DOHH2 (cell line): Measurements from ENCODE around the gene B3GALT5.
"Not testable (repeated sequence)": the region's sequence is repeated elsewhere in the genome, so short reads cannot be mapped to it uniquely, and the experiment has no call there.

Experiments
- H3F3A ChIP-seq: fragments of 200-600 bp; sonication (generic), shearing (Covaris generic); 2 replicates; pipeline ENCODE4 v1.6.0; 2016; ENCODE audit warnings: antibody characterized with exemption, mild to moderate bottlenecking; ENCODE audit not compliant: control insufficient read depth, insufficient read depth
- H3K27ac ChIP-seq: fragments of 200-600 bp; sonication (generic); 2 replicates; pipeline ENCODE4 v1.5.1; 2014; ENCODE audit warnings: low read depth, mild to moderate bottlenecking, low read length, moderate library complexity
- H3K27me3 ChIP-seq: fragments of 200-600 bp; sonication (generic); 2 replicates; pipeline ENCODE4 v1.6.1; 2014; ENCODE audit warnings: mild to moderate bottlenecking, low read length, mixed read lengths; ENCODE audit not compliant: control insufficient read depth
- H3K36me3 ChIP-seq: fragments of 200-600 bp; sonication (generic); 2 replicates; pipeline ENCODE4 v1.6.1; 2014; ENCODE audit warnings: mild to moderate bottlenecking, low read length, moderate library complexity, mixed read lengths; ENCODE audit not compliant: control insufficient read depth
- H3K4me1 ChIP-seq: fragments of 200-600 bp; sonication (generic); 2 replicates; pipeline ENCODE4 v1.6.1; 2014; ENCODE audit warnings: mild to moderate bottlenecking, low read length, mixed read lengths; ENCODE audit not compliant: control insufficient read depth
- H3K4me2 ChIP-seq: fragments of 200-600 bp; sonication (generic); 2 replicates; pipeline ENCODE4 v1.6.0; 2014; ENCODE audit warnings: mild to moderate bottlenecking, low read length, moderate library complexity
- H3K4me3 ChIP-seq: fragments of 200-600 bp; sonication (generic); 2 replicates; pipeline ENCODE4 v1.5.1; 2014; ENCODE audit warnings: mild to moderate bottlenecking, low read length, mixed read lengths
- H3K79me2 ChIP-seq: fragments of 200-600 bp; sonication (generic); 2 replicates; pipeline ENCODE4 v1.6.1; 2014; ENCODE audit warnings: mild to moderate bottlenecking, low read length, mixed read lengths; ENCODE audit not compliant: control insufficient read depth
- H3K9me2 ChIP-seq: fragments of 200-600 bp; sonication (generic); replicated peaks from 2 replicates; pipeline ENCODE4 v1.6.1; 2014; ENCODE audit warnings: mild to moderate bottlenecking, low read length, mixed read lengths; ENCODE audit not compliant: control insufficient read depth
- H3K9me3 ChIP-seq: fragments of 200-600 bp; sonication (generic); 2 replicates; pipeline ENCODE4 v1.6.1; 2014; ENCODE audit warnings: antibody characterized with exemption, low read length, mixed read lengths; ENCODE audit not compliant: control insufficient read depth, insufficient read depth
- H4K20me1 ChIP-seq: fragments of 200-600 bp; sonication (generic); 2 replicates; pipeline ENCODE4 v1.6.0; 2014; ENCODE audit warnings: low read depth, mild to moderate bottlenecking, antibody characterized with exemption, low read length, moderate library complexity; ENCODE audit not compliant: control insufficient read depth, insufficient read depth
- CTCF ChIP-seq: fragments of 200-600 bp; sonication (generic); IDR thresholded peaks from one replicate; pipeline ENCODE4 v1.5.1; 2014; ENCODE audit warnings: antibody characterized with exemption, mild to moderate bottlenecking, low read depth, low read length; ENCODE audit not compliant: poor library complexity, severe bottlenecking
- EZH2phosphoT487 ChIP-seq: fragments of 200-600 bp; sonication (generic); IDR thresholded peaks from 2 replicates; pipeline ENCODE4 v1.6.1; 2017; ENCODE audit warnings: borderline replicate concordance, mild to moderate bottlenecking, antibody characterized with exemption, low read length, moderate library complexity, mixed read lengths

B3GALT5 gene

GRCh38 chr21:39686646-39687468 is 74.1 kb downstream of the B3GALT5 start:
- H3K79me2 ChIP-seq, result no peaks in the 10 kb centered on the region
- no peaks in the 10 kb centered on the region for H4K20me1 ChIP-seq
- no peak overlapping the region for H3K27ac ChIP-seq
- no peak for TF ChIP-seq CTCF
- TF ChIP-seq EZH2phosphoT487, result no peak
- H3K9me3 ChIP-seq, result no peaks in the 10 kb centered on the region
- H3K4me2 ChIP-seq, result no peak overlapping the region
- no peaks in the 10 kb centered on the region for H3K27me3 ChIP-seq
- no peaks in the 10 kb centered on the region for H3K4me1 ChIP-seq
- H3K4me3 ChIP-seq, result no peak overlapping the region
- H3K9me2 ChIP-seq, result no peaks in the 10 kb centered on the region
- H3K36me3 ChIP-seq, result no peaks in the 10 kb centered on the region
- H3F3A ChIP-seq, result no peaks in the 10 kb centered on the region

- Histone ChIP-seq H3F3A (no peaks in the 10 kb centered on the region), H3K9me2 (no peaks in the 10 kb centered on the region), H3K4me1 (no peaks in the 10 kb centered on the region), H3K79me2 (no peaks in the 10 kb centered on the region), H3K9me3 (no peaks in the 10 kb centered on the region), H3K4me2 (no peak overlapping the region), H3K27ac (no peak overlapping the region), H4K20me1 (no peaks in the 10 kb centered on the region), H3K27me3 (no peaks in the 10 kb centered on the region), H3K36me3 (no peaks in the 10 kb centered on the region), H3K4me3 (no peak overlapping the region)
- TF ChIP-seq CTCF (no peak), EZH2phosphoT487 (no peak)
These were observed 75.3 kb downstream of the B3GALT5 start for GRCh38 chr21:39688010-39688409.

DNA sequence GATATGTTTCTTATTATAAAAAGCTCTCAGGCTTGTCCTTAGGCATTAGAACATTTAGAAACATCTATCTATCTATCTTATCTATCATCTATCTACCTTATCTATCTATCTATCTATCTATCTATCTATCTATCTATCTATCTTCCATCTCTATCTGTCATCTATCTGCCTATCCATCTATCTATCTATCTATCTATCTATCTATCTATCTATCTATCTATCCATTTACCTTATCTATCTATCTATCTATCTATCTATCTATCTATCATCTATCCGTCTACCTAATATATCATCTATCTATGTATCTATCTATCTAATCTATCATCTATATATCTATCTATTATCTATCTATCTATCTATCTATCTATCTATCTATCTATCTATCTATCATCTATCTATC is 77.1 kb downstream of the B3GALT5 start:
- H3K4me2 ChIP-seq, H3K4me3 ChIP-seq, H3K27ac ChIP-seq, H3K27me3 ChIP-seq, H3K36me3 ChIP-seq, H3K79me2 ChIP-seq, H4K20me1 ChIP-seq, H3K9me3 ChIP-seq, H3K4me1 ChIP-seq, H3K9me2 ChIP-seq, H3F3A ChIP-seq: not testable (repeated sequence)

- no peak overlapping the region for H3K4me3 ChIP-seq
- no peaks in the 10 kb centered on the region for H3F3A ChIP-seq
- H4K20me1 ChIP-seq, result no peaks in the 10 kb centered on the region
- no peaks in the 10 kb centered on the region for H3K9me2 ChIP-seq
- H3K27me3 ChIP-seq, result no peaks in the 10 kb centered on the region
- no peaks in the 10 kb centered on the region for H3K36me3 ChIP-seq
- no peak overlapping the region for H3K4me2 ChIP-seq
- no peaks in the 10 kb centered on the region for H3K4me1 ChIP-seq
- TF ChIP-seq CTCF (no peak), EZH2phosphoT487 (no peak)
- no peak overlapping the region for H3K27ac ChIP-seq
- no peaks in the 10 kb centered on the region for H3K9me3 ChIP-seq
- no peaks in the 10 kb centered on the region for H3K79me2 ChIP-seq
These were observed 77.7 kb downstream of the B3GALT5 start for GRCh38 chr21:39690454-39690853.
